GM19328 (cell line): Measurements from ENCODE around the gene TYRO3.
"Not testable (repeated sequence)": the region's sequence is repeated elsewhere in the genome, so short reads cannot be mapped to it uniquely, and the experiment has no call there.

ENCODE experiments used
- ATAC-seq: cut with Tn5 transposase; IDR thresholded peaks from one replicate; pipeline ENCODE4 v1.9.1; 2021; ENCODE audit warnings: mild to moderate bottlenecking, moderate library complexity; ENCODE audit not compliant: unreplicated experiment

TYRO3 gene

GRCh38 chr15:41572866-41573265 is 13.9 kb downstream of the TYRO3 start:
- ATAC-seq = no peak

GRCh38 chr15:41573396-41573795 is 14.4 kb downstream of the TYRO3 start:
- no peak for ATAC-seq

GRCh38 chr15:41574158-41574557 is 15.1 kb downstream of the TYRO3 start:
- no peak for ATAC-seq

- no peak for ATAC-seq
These were observed 16.3 kb downstream of the TYRO3 start for GRCh38 chr15:41575282-41575681.

DNA sequence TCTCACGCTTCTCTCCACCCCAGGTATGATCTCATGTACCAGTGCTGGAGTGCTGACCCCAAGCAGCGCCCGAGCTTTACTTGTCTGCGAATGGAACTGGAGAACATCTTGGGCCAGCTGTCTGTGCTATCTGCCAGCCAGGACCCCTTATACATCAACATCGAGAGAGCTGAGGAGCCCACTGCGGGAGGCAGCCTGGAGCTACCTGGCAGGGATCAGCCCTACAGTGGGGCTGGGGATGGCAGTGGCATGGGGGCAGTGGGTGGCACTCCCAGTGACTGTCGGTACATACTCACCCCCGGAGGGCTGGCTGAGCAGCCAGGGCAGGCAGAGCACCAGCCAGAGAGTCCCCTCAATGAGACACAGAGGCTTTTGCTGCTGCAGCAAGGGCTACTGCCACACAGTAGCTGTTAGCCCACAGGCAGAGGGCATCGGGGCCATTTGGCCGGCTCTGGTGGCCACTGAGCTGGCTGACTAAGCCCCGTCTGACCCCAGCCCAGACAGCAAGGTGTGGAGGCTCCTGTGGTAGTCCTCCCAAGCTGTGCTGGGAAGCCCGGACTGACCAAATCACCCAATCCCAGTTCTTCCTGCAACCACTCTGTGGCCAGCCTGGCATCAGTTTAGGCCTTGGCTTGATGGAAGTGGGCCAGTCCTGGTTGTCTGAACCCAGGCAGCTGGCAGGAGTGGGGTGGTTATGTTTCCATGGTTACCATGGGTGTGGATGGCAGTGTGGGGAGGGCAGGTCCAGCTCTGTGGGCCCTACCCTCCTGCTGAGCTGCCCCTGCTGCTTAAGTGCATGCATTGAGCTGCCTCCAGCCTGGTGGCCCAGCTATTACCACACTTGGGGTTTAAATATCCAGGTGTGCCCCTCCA is 19.1 kb downstream of the TYRO3 start:
- no peak for ATAC-seq

GRCh38 chr15:41578736-41579383 is 19.8 kb downstream of the TYRO3 start:
- no peak for ATAC-seq

DNA sequence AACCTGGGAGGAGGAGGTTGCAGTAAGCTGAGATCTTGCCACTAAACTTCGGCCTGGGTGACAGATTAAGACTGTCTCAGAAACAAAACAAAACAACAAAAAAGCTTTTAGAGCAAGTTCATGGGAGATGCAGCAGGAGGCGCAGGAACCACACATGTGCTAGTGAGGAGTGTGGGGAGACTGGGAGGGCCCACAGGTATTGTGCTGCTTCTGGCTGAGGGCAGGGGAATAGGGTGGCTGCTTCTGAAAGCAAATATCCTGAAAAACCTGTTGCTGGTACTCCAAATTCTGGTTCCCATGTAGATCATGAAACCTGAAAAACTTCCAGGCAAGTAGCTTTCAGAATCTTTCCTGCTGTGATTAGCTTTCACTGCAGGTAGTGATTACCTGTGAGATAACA is 22.1 kb downstream of the TYRO3 start:
- ATAC-seq = no peak

GRCh38 chr15:41583795-41584194 is 24.8 kb downstream of the TYRO3 start:
- ATAC-seq = no peak

DNA sequence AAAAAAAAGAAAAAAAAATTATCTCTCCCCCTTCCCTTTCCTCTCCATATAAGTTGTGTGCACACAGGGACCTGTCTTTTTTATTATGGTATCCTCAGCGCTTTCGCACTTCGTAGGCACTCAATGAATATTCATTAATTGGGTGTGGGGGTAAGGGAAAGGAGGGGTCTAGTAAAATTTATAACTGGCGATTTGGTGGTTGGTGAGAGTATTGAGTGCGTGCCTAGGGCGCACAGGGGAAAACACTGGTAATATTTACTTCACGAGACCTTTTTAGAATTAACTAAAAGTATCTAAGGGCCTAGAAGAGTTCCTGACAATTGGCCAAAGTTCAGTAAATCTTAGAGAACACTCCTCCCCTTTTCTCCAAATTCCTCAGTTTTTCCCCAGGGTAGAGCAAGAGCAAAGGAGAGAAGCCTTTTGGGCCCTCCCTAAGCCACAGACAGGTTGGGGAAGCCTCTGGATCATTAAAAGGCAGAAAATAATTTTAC is 25.7 kb downstream of the TYRO3 start:
- no peak for ATAC-seq

GRCh38 chr15:41585127-41586047 is 26.4 kb downstream of the TYRO3 start:
- no peak for ATAC-seq

DNA sequence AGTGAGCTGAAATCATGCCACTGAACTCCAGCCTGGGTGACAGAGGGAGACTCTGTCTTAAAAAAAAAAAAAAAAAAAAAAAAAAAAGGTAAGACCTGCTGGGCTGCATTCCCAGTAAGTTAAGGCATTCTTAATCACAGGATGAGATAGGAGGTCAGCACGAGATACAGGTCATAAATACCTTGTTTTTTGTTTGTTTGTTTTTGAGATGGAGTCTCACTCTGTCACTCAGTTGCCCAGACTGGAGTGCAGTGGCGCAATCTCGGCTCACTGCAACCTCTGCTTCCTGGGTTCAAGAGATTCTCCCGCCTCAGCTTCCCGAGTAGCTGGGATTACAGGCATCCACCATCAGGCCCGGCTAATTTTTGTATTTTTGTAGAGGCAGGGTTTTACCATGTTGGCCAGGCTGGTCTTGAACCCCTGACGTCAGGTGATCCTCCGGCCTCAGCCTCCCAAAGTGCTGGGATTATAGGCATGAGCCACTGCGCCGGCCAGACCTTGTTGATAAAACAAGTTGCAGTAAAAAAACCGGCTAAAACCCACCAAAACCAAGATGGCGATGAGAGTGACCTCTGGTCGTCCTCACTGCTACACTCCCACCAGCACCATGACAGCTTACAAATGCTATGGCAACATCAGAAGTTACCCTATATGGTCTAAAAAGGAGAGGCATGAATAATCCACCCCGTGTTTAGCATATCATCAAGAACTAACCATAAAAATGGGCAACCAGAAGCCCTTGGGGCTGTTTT is 27.7 kb downstream of the TYRO3 start:
- ATAC-seq = not testable (repeated sequence)

DNA sequence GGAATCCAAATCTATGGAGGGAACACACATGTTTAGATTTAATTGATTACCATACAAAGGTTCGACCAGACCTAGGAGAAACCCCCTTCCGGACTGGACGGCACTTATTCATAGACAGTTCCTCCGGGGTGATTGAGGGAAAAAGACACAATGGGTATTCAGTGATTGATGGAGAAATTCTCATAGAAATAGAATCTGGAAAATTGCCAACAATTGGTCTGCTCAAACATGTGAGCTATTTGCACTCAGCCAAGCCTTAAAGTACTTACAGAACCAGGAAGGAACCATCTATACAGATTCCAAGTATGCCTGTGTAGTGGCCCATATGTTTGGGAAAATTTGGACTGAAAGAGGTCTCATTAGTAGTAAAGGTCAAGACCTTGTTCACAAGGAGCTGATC is 30.0 kb downstream of the TYRO3 start:
- ATAC-seq = not testable (repeated sequence)

- ATAC-seq = not testable (repeated sequence)
These were observed 30.6 kb downstream of the TYRO3 start for GRCh38 chr15:41589571-41589970.

DNA sequence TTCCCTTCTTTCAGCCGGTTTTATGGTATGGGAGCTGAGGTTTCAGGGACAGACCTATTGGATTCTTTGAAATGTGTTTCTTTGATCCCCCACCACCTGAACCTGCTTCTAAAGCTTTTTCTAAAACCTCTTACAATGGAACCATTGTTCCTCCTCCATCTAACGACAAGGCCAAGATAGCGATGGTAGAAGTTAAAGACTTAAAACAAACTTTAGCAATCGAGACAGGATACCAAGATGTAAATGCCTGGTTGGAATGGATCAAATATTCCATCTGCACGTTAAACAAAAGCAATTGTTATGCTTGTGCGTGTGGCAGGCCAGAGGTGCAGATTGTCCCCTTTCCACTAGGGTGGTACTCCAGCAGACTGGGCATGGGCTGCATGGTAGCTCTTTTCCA is 32.2 kb downstream of the TYRO3 start:
- ATAC-seq = not testable (repeated sequence)

GRCh38 chr15:41592718-41593117 is 33.7 kb downstream of the TYRO3 start:
- not testable (repeated sequence) for ATAC-seq

GRCh38 chr15:41594801-41595746 is 36.1 kb downstream of the TYRO3 start:
- ATAC-seq = no peak

DNA sequence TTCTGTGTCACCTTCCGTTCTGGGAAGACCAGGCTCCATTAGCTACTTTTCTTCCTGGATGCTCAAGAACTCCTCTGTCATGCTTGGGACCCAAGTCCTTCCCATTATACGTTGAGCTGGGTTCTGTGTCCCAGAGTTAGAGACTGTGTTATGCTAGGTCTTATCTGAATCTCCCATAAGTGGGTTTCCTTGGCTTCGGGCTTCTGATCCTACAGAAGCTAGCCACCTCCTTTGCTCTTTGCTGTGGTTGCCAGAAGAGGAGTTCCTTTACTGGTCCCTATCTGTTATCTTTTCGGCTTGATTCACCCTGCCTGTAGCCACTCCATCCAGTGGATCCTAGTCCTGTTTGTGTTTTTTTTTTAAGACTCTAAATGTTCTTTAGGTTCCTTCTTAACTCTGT is 38.0 kb downstream of the TYRO3 start:
- ATAC-seq = no peak

- no peak for ATAC-seq
These were observed 38.8 kb downstream of the TYRO3 start for GRCh38 chr15:41597787-41598186.

- ATAC-seq = no peak
These were observed 40.0 kb downstream of the TYRO3 start for GRCh38 chr15:41599061-41599460.
